HepG2 (cell line): ENCODE data around the gene EYA3. TPM values are rescaled to one million over a fixed set of nuclear protein-coding genes. Genes with fewer than 3 reads are reported as not detected.

ENCODE experiments used
- ATAC-seq: fragments of 200-7000 bp; cut with Tn5 transposase; 3 replicates; pipeline ENCODE4 v1.9.1; 2020; ENCODE audit warnings: mild to moderate bottlenecking, moderate library complexity
- BruUV-seq: library from RNA; stranded (reverse); fragments of 400-500 nt; replicated peaks from 2 replicates; lab custom pipeline; 2021; lab: Mats Ljungman, UMichigan
- CTCF ChIA-PET: fragments of 300-600 bp; formaldehyde crosslinking; extraction: SDS; loops from one replicate; lab custom pipeline; 2021; ENCODE audit warnings: low total read pairs, inconsistent platforms, low intra/inter-chr PET ratio; lab: Yijun Ruan, JAX
- POLR2A ChIA-PET: fragments of 350-600 bp; sonication (Branson Sonifier 250); formaldehyde crosslinking; loops from one replicate; lab custom pipeline; 2020; ENCODE audit warnings: antibody characterized with exemption, inconsistent platforms; lab: Yijun Ruan, JAX
- DNase-seq: peaks from one replicate; pipeline ENCODE4 v3.0.0-alpha.2; 2015; ENCODE audit warnings: low spot score
- FAIRE-seq: peaks from 3 replicates; lab custom pipeline; 2011; peaks lifted over from hg19 to GRCh38; lab: Jason Lieb, UNC
- H2AFZ ChIP-seq: one replicate; pipeline ENCODE4 v1.6.1; 2011; ENCODE audit warnings: low read length, inconsistent platforms
- H3K27ac ChIP-seq: fragments of 300-600 bp; 3 replicates; pipeline ENCODE4 v1.8.0; 2011; ENCODE audit warnings: mixed run types, mild to moderate bottlenecking, mixed read lengths, low read length, inconsistent platforms; ENCODE audit not compliant: insufficient read depth; ENCODE audit errors: extremely low read length
- H3K27me3 ChIP-seq, 2 experiments: fragments of 200-600 bp in 1 of 2; 2 replicates in 1 of 2; 3 replicates in 1 of 2; pipeline versions ENCODE4 v1.6.0 to v1.8.0; 2011; ENCODE audit warnings: low read length in 2 of 2, mild to moderate bottlenecking in 2 of 2, moderate library complexity in 2 of 2, inconsistent platforms in 1 of 2; ENCODE audit not compliant: insufficient read depth in 2 of 2, control insufficient read depth in 1 of 2
- H3K36me3 ChIP-seq, 2 experiments: fragments of 200-600 bp in 1 of 2; replicated peaks in 1 of 2; 2 replicates in 1 of 2; 3 replicates in 1 of 2; pipeline versions ENCODE4 v1.5.1 to v1.8.0; 2011; ENCODE audit warnings: low read length in 2 of 2, inconsistent platforms in 1 of 2; ENCODE audit not compliant: insufficient read depth in 2 of 2, control insufficient read depth in 1 of 2
- H3K4me1 ChIP-seq: 2 replicates; pipeline ENCODE4 v1.5.1; 2012; ENCODE audit warnings: low read length, inconsistent platforms; ENCODE audit not compliant: insufficient read depth
- H3K4me2 ChIP-seq: 2 replicates; pipeline ENCODE4 v1.6.0; 2011; ENCODE audit warnings: low read depth, low read length, inconsistent platforms
- H3K4me3 ChIP-seq, 3 experiments: fragments of 200-600 bp in 1 of 3; sonication (generic), shearing (Covaris generic) in 1 of 3; replicated peaks in 1 of 3; 2 replicates each; pipeline ENCODE4 v1.5.1; 2011 to 2016; ENCODE audit warnings: low read length in 3 of 3, inconsistent platforms in 2 of 3, low read depth in 2 of 3, mild to moderate bottlenecking in 2 of 3, control low read depth in 1 of 3, mixed read lengths in 1 of 3; ENCODE audit not compliant: insufficient read depth in 1 of 3
- H3K79me2 ChIP-seq: one replicate; pipeline ENCODE4 v1.6.1; 2011; ENCODE audit warnings: low read length, inconsistent platforms; ENCODE audit not compliant: insufficient read depth
- H3K9ac ChIP-seq: 2 replicates; pipeline ENCODE4 v1.6.0; 2011; ENCODE audit warnings: mild to moderate bottlenecking, low read depth, low read length, inconsistent platforms; ENCODE audit not compliant: insufficient read depth
- H3K9me3 ChIP-seq: 2 replicates; pipeline ENCODE4 v1.5.1; 2012; ENCODE audit warnings: mild to moderate bottlenecking, low read length
- H4K20me1 ChIP-seq: 2 replicates; pipeline ENCODE4 v1.6.0; 2011; ENCODE audit warnings: inconsistent platforms, mild to moderate bottlenecking, low read length, moderate library complexity; ENCODE audit not compliant: insufficient read depth
- ATF4 ChIP-seq, 2 experiments: fragments of 450-650 bp in 1 of 2; sonication (generic) in 1 of 2; formaldehyde crosslinking; IDR thresholded peaks; 2 replicates each; pipeline versions ENCODE4 v1.5.0 to v1.8.0; 2020 to 2022; ENCODE audit warnings: mild to moderate bottlenecking in 1 of 2, missing genetic modification reagents in 1 of 2
- ATF7 ChIP-seq, 2 experiments: fragments of 450-650 bp in 1 of 2; sonication (generic) in 1 of 2; formaldehyde crosslinking in 1 of 2; IDR thresholded peaks; 2 replicates each; pipeline versions ENCODE4 v1.4.0 to v1.6.1; 2016 to 2020; ENCODE audit warnings: antibody characterized with exemption in 1 of 2, mild to moderate bottlenecking in 1 of 2, missing genetic modification reagents in 1 of 2
- CEBPB ChIP-seq: IDR thresholded peaks from 2 replicates; pipeline ENCODE4 v1.6.1; 2011; ENCODE audit warnings: low read depth, low read length, improper control_type of control experiment, borderline replicate concordance
- CEBPG ChIP-seq: IDR thresholded peaks from 2 replicates; pipeline ENCODE4 v1.6.1; 2016
- CHCHD3 ChIP-seq: sonication (generic); formaldehyde crosslinking; IDR thresholded peaks from 2 replicates; pipeline ENCODE4 v1.8.0; 2022; ENCODE audit warnings: mild to moderate bottlenecking, missing genetic modification reagents, moderate library complexity
- HNF4G ChIP-seq, 2 experiments: sonication (generic) in 1 of 2; formaldehyde crosslinking in 1 of 2; IDR thresholded peaks; 2 replicates each; pipeline versions ENCODE4 v1.4.0 to v1.6.1; 2011 to 2020; ENCODE audit warnings: borderline replicate concordance in 2 of 2, low read depth in 2 of 2, mild to moderate bottlenecking in 2 of 2, low read length in 1 of 2, missing genetic modification reagents in 1 of 2, moderate library complexity in 1 of 2
- HOXA3 ChIP-seq: sonication (generic); formaldehyde crosslinking; IDR thresholded peaks from 2 replicates; pipeline ENCODE4 v1.5.0; 2020; ENCODE audit warnings: missing genetic modification reagents
- KDM3A ChIP-seq: IDR thresholded peaks from 2 replicates; pipeline ENCODE4 v1.6.1; 2018; ENCODE audit warnings: low read depth, missing compliant biosample characterization
- NFE2L1 ChIP-seq: sonication (generic); formaldehyde crosslinking; IDR thresholded peaks from 2 replicates; pipeline ENCODE4 v1.4.0; 2020; ENCODE audit warnings: missing genetic modification reagents, mild to moderate bottlenecking, borderline replicate concordance
- NR3C1 ChIP-seq: sonication (generic); formaldehyde crosslinking; IDR thresholded peaks from 2 replicates; pipeline ENCODE4 v1.4.0; 2020; ENCODE audit warnings: missing genetic modification reagents
- SIN3A ChIP-seq: IDR thresholded peaks from 2 replicates; pipeline ENCODE4 v1.6.1; 2011; ENCODE audit warnings: low read depth, mild to moderate bottlenecking, control low read depth, low read length, borderline replicate concordance
- TSC22D2 ChIP-seq: sonication (generic); formaldehyde crosslinking; IDR thresholded peaks from 2 replicates; pipeline ENCODE4 v1.5.1; 2020; ENCODE audit warnings: missing genetic modification reagents, mild to moderate bottlenecking, borderline replicate concordance
- ZBTB44 ChIP-seq: sonication (generic); formaldehyde crosslinking; IDR thresholded peaks from 2 replicates; pipeline ENCODE4 v1.4.0; 2020; ENCODE audit warnings: missing genetic modification reagents
- ZNF160 ChIP-seq: sonication (generic); formaldehyde crosslinking; IDR thresholded peaks from 2 replicates; pipeline ENCODE4 v1.8.0; 2022; ENCODE audit warnings: mild to moderate bottlenecking, inconsistent platforms, missing genetic modification reagents
- ZNF207 ChIP-seq: fragments of 450-650 bp; IDR thresholded peaks from 2 replicates; pipeline ENCODE4 v1.6.1; 2016; ENCODE audit warnings: antibody characterized with exemption, borderline replicate concordance
- ZNF224 ChIP-seq: sonication (generic); formaldehyde crosslinking; IDR thresholded peaks from 2 replicates; pipeline ENCODE4 v1.5.0; 2020; ENCODE audit warnings: mild to moderate bottlenecking, missing genetic modification reagents
- ZNF251 ChIP-seq: sonication (generic); formaldehyde crosslinking; IDR thresholded peaks from 2 replicates; pipeline ENCODE4 v1.9.0; 2021; ENCODE audit warnings: mild to moderate bottlenecking, missing genetic modification reagents
- WGBS: methylation state at CpG from one replicate; pipeline ENCODE4 v1.1.6; 2017; ENCODE audit warnings: low lambda C conversion rate; 5-methylcytosine and 5-hydroxymethylcytosine counted together
- in situ Hi-C: cut with HindIII; loops from 2 replicates; pipeline ENCODE4 v1.10.0; 2017; ENCODE audit warnings: low pct_unique_long_range_greater_than_20kb; ENCODE audit not compliant: extremely low pct_ligation_motif_present
- intact Hi-C: fragments of 100-400 bp; cut with micrococcal nuclease; formaldehyde crosslinking; loops from one replicate; pipeline ENCODE4 v1.10.0; 2022; ENCODE audit not compliant: unreplicated experiment
- polyA plus RNA-seq, 8 experiments: library from polyadenylated mRNA; depleted of rRNA in 3 of 8; stranded (reverse) in 7 of 8; unstranded in 1 of 8; fragments of >200 nt; fragmentation: Illumina TruSeq in 4 of 8; extraction: Trizol in 4 of 8; gene quantifications; 2 replicates each; pipeline versions ENCODE4 v1.2.1 to v1.2.3, GENCODE V29; 2011 to 2016; ENCODE audit warnings: low read depth in 4 of 8, missing spikeins in 1 of 8, mixed read lengths in 1 of 8; ENCODE audit not compliant: insufficient read depth in 1 of 8
- total RNA-seq, 5 experiments: library from RNA; depleted of rRNA; stranded (reverse); fragments of >200 nt; fragmentation: Illumina TruSeq; extraction: Trizol; gene quantifications; 2 replicates each; pipeline ENCODE4 v1.2.3, GENCODE V29; 2016; ENCODE audit warnings: low read depth in 1 of 5

Gene EYA3
- total and polyA plus RNA-seq, 2 of the 13 experiments (the other 11 are each of a cell fraction or from before 2014, with no cell fraction given) = 13.9 to 19.7 TPM

- intact Hi-C loops = no loop called here
- DNase-seq (no peak), ATAC-seq (no peak), FAIRE-seq (no peak)
- 27% methylated on average over 5 of the region's 5 CpGs for WGBS
- Histone ChIP-seq H3K9ac (no peak overlapping the region), H3K27ac (no peak overlapping the region), H3K27me3 (peaks cover 0 to 7% of the 10 kb centered on the region in 2 experiments; a peak in 1 of 5 replicates), H3K79me2 (no peaks in the 10 kb centered on the region), H3K4me3 (no peak overlapping the region), H3K4me1 (peaks cover 10% of the 10 kb centered on the region), H3K4me2 (no peak overlapping the region), H2AFZ (no peak overlapping the region), H4K20me1 (no peaks in the 10 kb centered on the region), H3K9me3 (no peaks in the 10 kb centered on the region), H3K36me3 (no peaks in the 10 kb centered on the region)
- no TSS peak for BruUV-seq
- CTCF ChIA-PET = no interaction called here
- TF ChIP-seq HOXA3 (CRISPR knock-in tag) (no peak), ZBTB44 (CRISPR knock-in tag) (no peak), NR3C1 (CRISPR knock-in tag) (no peak), ZNF251 (CRISPR knock-in tag) (no peak), SIN3A (no peak), ATF7 (IDR thresholded peaks at IDR 0.05) (no peak), ATF7 (CRISPR knock-in tag; IDR thresholded peaks at IDR 0.05) (no peak)
- in situ Hi-C loops = no loop called here
- POLR2A ChIA-PET = no interaction called here
Measured at GRCh38 chr1:28118640-28119307, 30.4 kb upstream of the EYA3 start.

GRCh38 chr1:28115267-28115666 is 26.9 kb upstream of the EYA3 start:
- no peak overlapping the region for H3K27ac ChIP-seq
- TF ChIP-seq TSC22D2 (CRISPR knock-in tag) (no peak), CEBPB (peak; percentile 78), CHCHD3 (CRISPR knock-in tag) (no peak), ZNF207 (no peak), ATF4 (CRISPR knock-in tag; IDR thresholded peaks at IDR 0.05) (peak in 1 of 2 experiments; percentile 77; a peak in 2 of 4 replicates), ZNF224 (no peak), CEBPG (CRISPR knock-in tag) (peak; percentile 31; the same call in 1 of the 2 replicates), HNF4G (IDR thresholded peaks at IDR 0.05; ENCODE audit: borderline replicate concordance, low read depth, low read length) (no peak), HNF4G (CRISPR knock-in tag; IDR thresholded peaks at IDR 0.05; ENCODE audit: borderline replicate concordance, low read depth) (no peak), NFE2L1 (CRISPR knock-in tag) (no peak), ZNF160 (CRISPR knock-in tag) (no peak), KDM3A (CRISPR knock-in tag) (no peak)

More at GRCh38 chr1:28115267-28115666, 26.9 kb upstream of the EYA3 start:
- Histone ChIP-seq H3K36me3 (no peaks in the 10 kb centered on the region), H3K4me2 (no peak overlapping the region), H3K9ac (no peak overlapping the region), H3K4me1 (peaks cover 13% of the 10 kb centered on the region), H3K9me3 (no peaks in the 10 kb centered on the region), H2AFZ (no peak overlapping the region), H3K27me3 (0 out of 5 replicates have a peak, but pooled peaks cover 0 to 2% of the 10 kb centered on the region in 2 experiments), H4K20me1 (no peaks in the 10 kb centered on the region), H3K79me2 (no peaks in the 10 kb centered on the region), H3K4me3 (no peak overlapping the region)
- FAIRE-seq (no peak), DNase-seq (no peak), ATAC-seq (no peak)
- ChIA-PET CTCF (no interaction called here), POLR2A (no interaction called here)
- 31% methylated on average over 4 of the region's 4 CpGs for WGBS
- in situ Hi-C loops = no loop called here
- intact Hi-C loops = no loop called here
- no TSS peak for BruUV-seq
